HCT116 (cell line): ENCODE data around the gene PRKCQ. TPM values are rescaled to one million over a fixed set of nuclear protein-coding genes. Genes with fewer than 3 reads are reported as not detected.

Experiments used
- ATAC-seq: fragments of 200-7000 bp; cut with Tn5 transposase; 2 replicates; pipeline ENCODE4 v1.9.1; 2020; ENCODE audit warnings: mild to moderate bottlenecking, moderate library complexity
- BruUV-seq: library from RNA; stranded (reverse); fragments of 400-500 nt; replicated peaks from 2 replicates; lab custom pipeline; 2021; lab: Mats Ljungman, UMichigan
- CTCF ChIA-PET: fragments of 300-600 bp; sonication (Branson Sonifier 250); formaldehyde crosslinking; loops from one replicate; lab custom pipeline; 2021; ENCODE audit warnings: antibody characterized with exemption; lab: Charles Lee
- POLR2A ChIA-PET: fragments of 300-600, 350-600 bp; sonication (Branson Sonifier 250); formaldehyde crosslinking; loops from one replicate; lab custom pipeline; 2021; ENCODE audit warnings: antibody characterized with exemption; lab: Charles Lee
- RAD21 ChIA-PET, 2 experiments: fragments of 300-600 bp; sonication (Branson Sonifier 250); formaldehyde crosslinking; loops; one replicate each; lab custom pipeline; 2023; ENCODE audit warnings: low total read pairs in 2 of 2; ENCODE audit not compliant: uncharacterized antibody in 2 of 2, unreplicated experiment in 2 of 2, low non-redundant PET in 1 of 2; lab: Charles Lee
- DNase-seq: peaks from one replicate; pipeline ENCODE4 v3.0.0-alpha.2; 2010; ENCODE audit warnings: low read depth, low spot score
- H2AFZ ChIP-seq: fragments of 200-600 bp; shearing (Covaris generic), sonication (generic); 2 replicates; pipeline ENCODE4 v1.6.1; 2017; ENCODE audit warnings: low read depth, mixed run types, mixed read lengths, antibody characterized with exemption, low read length; ENCODE audit not compliant: poor library complexity, severe bottlenecking
- H3K27ac ChIP-seq: 2 replicates; pipeline ENCODE4 v1.5.1; 2012; ENCODE audit warnings: low read depth, low read length
- H3K27me3 ChIP-seq: fragments of 200-600 bp; sonication (generic); 2 replicates; pipeline ENCODE4 v1.6.1; 2016; ENCODE audit warnings: mixed run types, low read length, mixed read lengths; ENCODE audit not compliant: insufficient read depth
- H3K36me3 ChIP-seq, 2 experiments: fragments of 200-500 bp in 1 of 2; fragments of 200-600 bp in 1 of 2; sonication (Bioruptor generic) in 1 of 2; sonication (generic) in 1 of 2; 2 replicates each; pipeline versions ENCODE4 v1.5.1 to v1.6.1; 2014 to 2016; ENCODE audit warnings: low read length in 2 of 2, inconsistent platforms in 1 of 2, mixed read lengths in 1 of 2, mixed run types in 1 of 2; ENCODE audit not compliant: insufficient read depth in 2 of 2, control insufficient read depth in 1 of 2
- H3K4me1 ChIP-seq, 2 experiments: fragments of 200-600 bp in 1 of 2; sonication (generic) in 1 of 2; 2 replicates each; pipeline versions ENCODE4 v1.5.1 to v1.6.1; 2012 to 2017; ENCODE audit warnings: low read length in 2 of 2, inconsistent platforms in 1 of 2, mild to moderate bottlenecking in 1 of 2, mixed read lengths in 1 of 2, mixed run types in 1 of 2, moderate library complexity in 1 of 2; ENCODE audit not compliant: insufficient read depth in 2 of 2, control insufficient read depth in 1 of 2
- H3K4me2 ChIP-seq: fragments of 200-600 bp; sonication (generic); 2 replicates; pipeline ENCODE4 v1.6.1; 2017; ENCODE audit warnings: mixed run types, low read length, mixed read lengths
- H3K4me3 ChIP-seq, 2 experiments: fragments of 200-600 bp in 1 of 2; sonication (generic) in 1 of 2; replicated peaks in 1 of 2; 2 replicates each; pipeline ENCODE4 v1.5.1; 2011 to 2016; ENCODE audit warnings: low read length in 2 of 2, control low read depth in 1 of 2, low read depth in 1 of 2, mild to moderate bottlenecking in 1 of 2, mixed read lengths in 1 of 2, mixed run types in 1 of 2
- H3K79me2 ChIP-seq: fragments of 200-600 bp; sonication (generic); 2 replicates; pipeline ENCODE4 v1.6.1; 2017; ENCODE audit warnings: mild to moderate bottlenecking, mixed run types, low read length, moderate library complexity, mixed read lengths; ENCODE audit not compliant: insufficient read depth
- H3K9ac ChIP-seq: fragments of 200-600 bp; sonication (generic); 2 replicates; pipeline ENCODE4 v1.6.1; 2016; ENCODE audit warnings: low read length, mixed read lengths
- H3K9me2 ChIP-seq: fragments of 200-600 bp; sonication (generic), shearing (Covaris generic); 2 replicates; pipeline ENCODE4 v1.6.1; 2017; ENCODE audit warnings: mixed run types, mild to moderate bottlenecking, moderate library complexity; ENCODE audit not compliant: insufficient read depth
- H3K9me3 ChIP-seq, 2 experiments: fragments of 200-500 bp in 1 of 2; fragments of 200-600 bp in 1 of 2; sonication (Bioruptor generic) in 1 of 2; sonication (generic) in 1 of 2; 2 replicates each; pipeline ENCODE4 v1.6.1; 2014 to 2017; ENCODE audit warnings: low read length in 2 of 2, mixed read lengths in 2 of 2, inconsistent platforms in 1 of 2, low read depth in 1 of 2, mild to moderate bottlenecking in 1 of 2, mixed run types in 1 of 2, moderate library complexity in 1 of 2; ENCODE audit not compliant: control insufficient read depth in 1 of 2, insufficient read depth in 1 of 2
- H4K20me1 ChIP-seq: fragments of 200-600 bp; sonication (generic), shearing (Covaris generic); 2 replicates; pipeline ENCODE4 v1.6.1; 2017; ENCODE audit warnings: mixed run types, mild to moderate bottlenecking, moderate library complexity; ENCODE audit not compliant: insufficient read depth
- CEBPB ChIP-seq: IDR thresholded peaks from 2 replicates; pipeline ENCODE4 v1.6.1; 2012; ENCODE audit warnings: low read depth
- EGR1 ChIP-seq: IDR thresholded peaks from 2 replicates; pipeline ENCODE4 v1.6.1; 2012; ENCODE audit warnings: low read depth
- ELF1 ChIP-seq: IDR thresholded peaks from 2 replicates; pipeline ENCODE4 v1.6.1; 2012; ENCODE audit warnings: low read depth, borderline replicate concordance
- EZH2phosphoT487 ChIP-seq: fragments of 200-600 bp; IDR thresholded peaks from 2 replicates; pipeline ENCODE4 v1.6.1; 2018; ENCODE audit warnings: antibody characterized with exemption, borderline replicate concordance
- FOSL1 ChIP-seq: IDR thresholded peaks from 2 replicates; pipeline ENCODE4 v1.6.1; 2012; ENCODE audit warnings: low read depth
- JUND ChIP-seq: IDR thresholded peaks from 2 replicates; pipeline ENCODE4 v1.6.1; 2012
- MAX ChIP-seq: IDR thresholded peaks from 2 replicates; pipeline ENCODE4 v1.6.1; 2012
- POLR2A ChIP-seq: IDR thresholded peaks from 2 replicates; pipeline ENCODE4 v1.7.0; 2011; ENCODE audit warnings: borderline replicate concordance; ENCODE audit not compliant: insufficient read depth, insufficient read length; ENCODE audit errors: extremely low read depth
- SIN3A ChIP-seq: IDR thresholded peaks from 2 replicates; pipeline ENCODE4 v1.6.1; 2012; ENCODE audit warnings: low read depth
- SRF ChIP-seq: IDR thresholded peaks from 2 replicates; pipeline ENCODE4 v1.6.1; 2012; ENCODE audit warnings: low read depth
- TCF7L2 ChIP-seq: IDR thresholded peaks from 2 replicates; pipeline ENCODE4 v1.7.0; 2011; ENCODE audit warnings: borderline replicate concordance, inconsistent platforms; ENCODE audit not compliant: insufficient read depth, insufficient read length; ENCODE audit errors: extremely low read depth
- YY1 ChIP-seq: IDR thresholded peaks from 2 replicates; pipeline ENCODE4 v1.6.1; 2011; ENCODE audit warnings: low read length, low read depth, moderate library complexity, mild to moderate bottlenecking; ENCODE audit not compliant: insufficient replicate concordance; ENCODE audit errors: extremely low read depth
- ZFX ChIP-seq: fragments of 450-650 bp; IDR thresholded peaks from 2 replicates; pipeline ENCODE4 v1.6.1; 2017
- intact Hi-C: fragments of 100-400 bp; cut with micrococcal nuclease; formaldehyde crosslinking; loops from 2 replicates; pipeline ENCODE4 v1.10.0; 2022
- total RNA-seq: library from RNA; stranded (reverse); gene quantifications from one replicate; pipeline ENCODE4 v1.2.1, GENCODE V29; 2021; ENCODE audit not compliant: unreplicated experiment
- TF ChIP-seq, protein P1 (sequence below): IDR thresholded peaks from 2 replicates; pipeline ENCODE4 v1.6.1; 2012; ENCODE audit warnings: low read depth
- TF ChIP-seq, protein P2 (sequence below): IDR thresholded peaks from 2 replicates; pipeline ENCODE4 v1.6.1; 2011; ENCODE audit warnings: mild to moderate bottlenecking, low read length, moderate library complexity; ENCODE audit not compliant: insufficient replicate concordance; ENCODE audit errors: extremely low read depth
- TF ChIP-seq, protein P3 (sequence below): IDR thresholded peaks from 2 replicates; pipeline ENCODE4 v1.6.1; 2012

The PRKCQ gene
- total RNA-seq, 1 experiment from 2014 or later = 0.54 TPM

GRCh38 chr10:6564367-6564766 is 15.7 kb downstream of the PRKCQ start:
- H3K9me2 ChIP-seq = no peaks in the 10 kb centered on the region
- ChIA-PET RAD21 (no interaction called here), POLR2A (no interaction called here), CTCF (no interaction called here)
- H3K4me3 ChIP-seq = no peak overlapping the region
- no peak for DNase-seq
- no peaks in the 10 kb centered on the region for H3K9me3 ChIP-seq
- H2AFZ ChIP-seq = no peak overlapping the region
- H3K36me3 ChIP-seq = no peaks in the 10 kb centered on the region
- BruUV-seq = no TSS peak
- no peak for ATAC-seq
- H3K79me2 ChIP-seq = no peaks in the 10 kb centered on the region
- H3K4me2 ChIP-seq = no peak overlapping the region
- no peak overlapping the region for H3K27ac ChIP-seq
- intact Hi-C loops = no loop called here
- H3K4me1 ChIP-seq = no peaks in the 10 kb centered on the region
- peaks cover 68% of the 10 kb centered on the region for H3K27me3 ChIP-seq
- no peak overlapping the region for H3K9ac ChIP-seq
- no peaks in the 10 kb centered on the region for H4K20me1 ChIP-seq
- TF ChIP-seq EZH2phosphoT487 (no peak), ELF1 (no peak), TCF7L2 (no peak), JUND (no peak), CEBPB (no peak), FOSL1 (no peak), ZFX (no peak), SRF (no peak), YY1 (no peak), EGR1 (no peak), POLR2A (no peak), MAX (no peak), SIN3A (no peak)
- TF ChIP-seq, protein P1, sequence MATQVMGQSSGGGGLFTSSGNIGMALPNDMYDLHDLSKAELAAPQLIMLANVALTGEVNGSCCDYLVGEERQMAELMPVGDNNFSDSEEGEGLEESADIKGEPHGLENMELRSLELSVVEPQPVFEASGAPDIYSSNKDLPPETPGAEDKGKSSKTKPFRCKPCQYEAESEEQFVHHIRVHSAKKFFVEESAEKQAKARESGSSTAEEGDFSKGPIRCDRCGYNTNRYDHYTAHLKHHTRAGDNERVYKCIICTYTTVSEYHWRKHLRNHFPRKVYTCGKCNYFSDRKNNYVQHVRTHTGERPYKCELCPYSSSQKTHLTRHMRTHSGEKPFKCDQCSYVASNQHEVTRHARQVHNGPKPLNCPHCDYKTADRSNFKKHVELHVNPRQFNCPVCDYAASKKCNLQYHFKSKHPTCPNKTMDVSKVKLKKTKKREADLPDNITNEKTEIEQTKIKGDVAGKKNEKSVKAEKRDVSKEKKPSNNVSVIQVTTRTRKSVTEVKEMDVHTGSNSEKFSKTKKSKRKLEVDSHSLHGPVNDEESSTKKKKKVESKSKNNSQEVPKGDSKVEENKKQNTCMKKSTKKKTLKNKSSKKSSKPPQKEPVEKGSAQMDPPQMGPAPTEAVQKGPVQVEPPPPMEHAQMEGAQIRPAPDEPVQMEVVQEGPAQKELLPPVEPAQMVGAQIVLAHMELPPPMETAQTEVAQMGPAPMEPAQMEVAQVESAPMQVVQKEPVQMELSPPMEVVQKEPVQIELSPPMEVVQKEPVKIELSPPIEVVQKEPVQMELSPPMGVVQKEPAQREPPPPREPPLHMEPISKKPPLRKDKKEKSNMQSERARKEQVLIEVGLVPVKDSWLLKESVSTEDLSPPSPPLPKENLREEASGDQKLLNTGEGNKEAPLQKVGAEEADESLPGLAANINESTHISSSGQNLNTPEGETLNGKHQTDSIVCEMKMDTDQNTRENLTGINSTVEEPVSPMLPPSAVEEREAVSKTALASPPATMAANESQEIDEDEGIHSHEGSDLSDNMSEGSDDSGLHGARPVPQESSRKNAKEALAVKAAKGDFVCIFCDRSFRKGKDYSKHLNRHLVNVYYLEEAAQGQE = no peak
- TF ChIP-seq, protein P2, sequence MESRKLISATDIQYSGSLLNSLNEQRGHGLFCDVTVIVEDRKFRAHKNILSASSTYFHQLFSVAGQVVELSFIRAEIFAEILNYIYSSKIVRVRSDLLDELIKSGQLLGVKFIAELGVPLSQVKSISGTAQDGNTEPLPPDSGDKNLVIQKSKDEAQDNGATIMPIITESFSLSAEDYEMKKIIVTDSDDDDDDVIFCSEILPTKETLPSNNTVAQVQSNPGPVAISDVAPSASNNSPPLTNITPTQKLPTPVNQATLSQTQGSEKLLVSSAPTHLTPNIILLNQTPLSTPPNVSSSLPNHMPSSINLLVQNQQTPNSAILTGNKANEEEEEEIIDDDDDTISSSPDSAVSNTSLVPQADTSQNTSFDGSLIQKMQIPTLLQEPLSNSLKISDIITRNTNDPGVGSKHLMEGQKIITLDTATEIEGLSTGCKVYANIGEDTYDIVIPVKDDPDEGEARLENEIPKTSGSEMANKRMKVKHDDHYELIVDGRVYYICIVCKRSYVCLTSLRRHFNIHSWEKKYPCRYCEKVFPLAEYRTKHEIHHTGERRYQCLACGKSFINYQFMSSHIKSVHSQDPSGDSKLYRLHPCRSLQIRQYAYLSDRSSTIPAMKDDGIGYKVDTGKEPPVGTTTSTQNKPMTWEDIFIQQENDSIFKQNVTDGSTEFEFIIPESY = no peak
- TF ChIP-seq, protein P3, sequence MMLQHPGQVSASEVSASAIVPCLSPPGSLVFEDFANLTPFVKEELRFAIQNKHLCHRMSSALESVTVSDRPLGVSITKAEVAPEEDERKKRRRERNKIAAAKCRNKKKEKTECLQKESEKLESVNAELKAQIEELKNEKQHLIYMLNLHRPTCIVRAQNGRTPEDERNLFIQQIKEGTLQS = no peak
